Myocyte (in vitro differentiated cells): ENCODE measurements around the gene ERBB4. TPM values are rescaled to one million over a fixed set of nuclear protein-coding genes. Genes with fewer than 3 reads are reported as not detected.

ENCODE experiments used
- DNase-seq: peaks from one replicate; pipeline ENCODE4 v3.0.0-alpha.2; 2012; ENCODE audit warnings: low read depth
- total RNA-seq: library from RNA; depleted of rRNA; stranded (reverse); fragments of >200 nt; gene quantifications from 2 replicates; pipeline ENCODE4 v1.2.3, GENCODE V29; 2014

The ERBB4 gene
- total RNA-seq, 1 donor from 2014 or later = 0.16 TPM

DNA sequence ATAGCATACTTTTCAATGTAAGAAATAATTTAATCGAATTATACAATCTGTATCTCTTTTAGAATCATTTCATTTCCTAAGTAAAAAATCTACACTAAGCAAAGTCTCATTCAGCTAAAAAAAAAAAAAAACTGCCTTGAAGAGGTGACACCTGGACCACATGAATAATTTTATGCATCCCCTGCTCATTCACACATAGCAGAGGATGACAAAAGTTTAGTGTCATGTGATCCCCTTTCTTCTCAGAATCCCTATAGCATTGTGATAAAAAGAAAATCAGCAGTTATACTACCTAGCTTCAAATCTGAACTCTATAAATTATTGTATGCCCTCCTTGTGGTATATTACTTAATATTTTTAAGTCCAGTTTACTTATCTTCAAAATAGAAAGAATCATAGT is 603.8 kb downstream of the ERBB4 start:
- DNase-seq = no peak

DNA sequence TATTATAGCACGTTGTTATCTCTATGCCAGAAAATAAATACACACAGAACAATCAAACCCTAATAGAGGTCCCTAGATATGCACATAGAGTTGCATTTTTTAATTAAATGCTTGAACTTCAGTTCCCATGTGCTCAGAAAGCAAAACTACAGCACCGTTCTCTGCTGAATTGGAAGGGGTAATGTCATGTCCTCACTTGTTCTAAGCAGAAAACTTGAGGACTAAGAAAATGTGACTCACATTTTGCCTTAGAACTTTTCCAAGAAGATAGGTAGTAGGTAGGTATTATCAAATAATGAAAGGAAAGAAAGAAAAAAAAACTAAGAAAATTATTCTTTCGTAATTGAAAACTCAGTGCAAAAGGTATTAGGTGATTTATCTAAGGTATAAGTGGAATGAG is 607.3 kb downstream of the ERBB4 start:
- DNase-seq = no peak

DNA sequence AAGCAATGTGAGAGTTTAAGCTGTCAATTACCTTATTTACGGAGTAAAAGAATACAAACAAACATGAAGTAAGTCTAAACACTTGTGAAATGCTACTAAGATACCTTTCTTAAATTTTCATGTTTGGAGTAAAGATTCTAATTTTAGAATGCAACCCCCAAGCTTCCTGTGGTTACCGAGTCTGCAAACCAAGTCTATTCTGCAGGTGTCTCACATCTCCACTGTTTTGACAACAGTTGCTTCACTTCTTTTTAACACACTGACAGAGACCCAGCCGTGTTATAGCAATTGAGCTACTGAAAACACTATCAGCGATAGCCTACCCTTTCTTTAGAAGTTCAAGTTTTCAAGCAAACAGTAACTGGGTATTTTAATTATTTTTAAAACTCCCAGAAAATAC is 608.3 kb downstream of the ERBB4 start:
- DNase-seq = peak; percentile 11

DNA sequence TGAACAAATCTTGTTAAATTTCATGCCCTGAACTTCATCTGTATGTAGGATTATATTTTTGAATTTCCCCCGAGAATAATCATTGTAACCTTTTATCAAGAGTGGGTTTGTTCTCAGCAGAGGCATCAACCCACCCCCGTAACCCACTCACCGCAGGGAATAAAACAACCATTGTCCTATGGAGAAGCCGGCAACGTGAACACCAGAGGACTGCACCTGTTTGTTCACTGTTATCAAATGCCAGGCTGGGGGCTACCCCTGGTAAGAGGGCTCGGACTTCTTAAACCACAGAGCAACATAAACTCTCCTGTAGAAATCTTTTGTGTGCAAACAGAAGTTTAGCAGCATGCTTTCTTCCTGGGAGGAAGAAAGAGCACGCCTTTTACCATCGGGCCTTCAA is 610.4 kb downstream of the ERBB4 start:
- DNase-seq = no peak

GRCh38 chr2:211923019-211923418 is 615.6 kb downstream of the ERBB4 start:
- no peak for DNase-seq

- no peak for DNase-seq
These were observed 634.6 kb downstream of the ERBB4 start for GRCh38 chr2:211903961-211904360.

DNA sequence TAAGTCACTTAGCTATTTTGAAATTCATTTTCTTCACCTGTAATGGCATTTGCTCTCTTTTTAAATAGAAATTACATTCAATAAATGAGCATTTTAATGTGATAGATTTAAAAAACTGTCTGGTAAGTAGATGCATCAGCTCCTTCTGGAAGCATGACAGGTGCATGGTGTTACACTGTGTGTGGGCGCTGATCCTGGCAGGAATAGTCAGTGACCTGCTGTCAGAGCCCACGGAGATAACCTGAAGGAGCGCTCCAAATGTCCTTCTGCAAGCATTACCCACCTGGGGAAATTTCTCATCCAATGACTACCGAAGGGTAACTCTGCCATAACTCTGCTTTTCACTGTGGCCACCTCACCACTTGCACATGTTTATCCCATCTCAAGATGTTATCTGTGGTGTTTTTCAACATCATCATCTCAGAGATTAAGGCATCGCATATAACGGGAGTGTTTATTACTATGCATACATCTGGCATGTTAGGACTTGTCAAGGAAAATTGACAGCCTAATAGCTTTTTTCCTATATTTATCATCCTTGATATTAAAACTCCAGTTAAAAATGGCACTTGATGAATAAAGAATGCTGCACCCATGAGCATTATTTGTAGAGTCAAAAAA is 637.3 kb downstream of the ERBB4 start:
- peak; percentile 13 for DNase-seq

DNA sequence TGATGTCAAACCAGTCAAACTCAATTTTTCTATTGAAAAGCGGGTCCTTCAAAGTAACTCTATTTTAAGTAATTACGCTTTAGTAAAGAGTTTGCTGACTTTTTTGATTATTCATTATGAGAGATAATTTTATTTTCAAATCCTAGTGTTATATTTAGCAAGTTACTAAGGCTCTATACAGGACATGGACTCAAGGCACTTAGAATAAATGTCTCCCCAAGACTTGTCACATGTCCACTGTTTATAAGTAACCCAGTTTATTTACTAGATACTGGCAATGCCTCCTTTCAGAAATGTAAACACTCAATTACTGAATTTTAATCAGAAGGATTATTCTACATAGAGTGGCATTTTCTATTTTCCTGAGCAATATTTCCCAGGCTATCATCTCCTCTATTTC is 638.1 kb downstream of the ERBB4 start:
- peak; percentile 4 for DNase-seq

DNA sequence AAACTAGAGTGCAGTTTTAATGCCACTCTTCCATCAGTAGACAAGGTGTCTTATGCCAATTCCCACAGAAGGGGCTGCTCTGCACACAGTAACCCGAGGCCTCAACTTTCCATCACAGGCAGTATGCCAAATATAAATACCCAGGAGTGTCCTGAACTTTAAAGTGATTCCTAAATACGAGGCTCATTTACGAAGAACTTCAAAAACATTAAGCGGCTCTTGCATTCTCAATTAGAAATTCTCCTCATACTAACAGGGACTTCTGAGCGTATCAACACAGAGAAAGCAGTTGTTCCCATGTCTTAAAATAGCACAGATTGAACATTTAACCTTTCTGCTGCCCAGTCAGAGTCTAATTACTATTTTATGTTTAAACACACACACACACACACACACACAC is 638.6 kb downstream of the ERBB4 start:
- DNase-seq = peak; percentile 45

GRCh38 chr2:211898702-211899101 is 639.9 kb downstream of the ERBB4 start:
- DNase-seq = peak; percentile 3

DNA sequence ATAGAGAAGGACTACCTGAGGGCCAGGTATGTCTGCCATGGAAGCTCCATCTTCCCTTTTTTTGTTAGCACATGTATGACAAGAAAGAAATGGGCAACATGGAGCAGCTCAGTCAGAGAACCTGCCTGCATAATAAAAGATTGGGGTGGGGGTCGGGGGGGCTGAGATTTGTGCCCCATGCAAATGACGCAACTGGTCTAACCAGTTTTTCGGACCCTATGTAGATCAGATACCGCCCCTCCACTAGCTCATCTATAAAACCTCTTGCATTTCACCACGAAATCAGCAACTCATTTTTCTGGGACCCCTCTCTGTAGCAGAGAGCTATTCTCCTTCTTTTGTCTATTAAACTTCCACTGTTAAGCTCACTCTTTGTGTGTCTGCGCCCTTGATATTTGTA is 657.2 kb downstream of the ERBB4 start:
- DNase-seq = no peak

DNA sequence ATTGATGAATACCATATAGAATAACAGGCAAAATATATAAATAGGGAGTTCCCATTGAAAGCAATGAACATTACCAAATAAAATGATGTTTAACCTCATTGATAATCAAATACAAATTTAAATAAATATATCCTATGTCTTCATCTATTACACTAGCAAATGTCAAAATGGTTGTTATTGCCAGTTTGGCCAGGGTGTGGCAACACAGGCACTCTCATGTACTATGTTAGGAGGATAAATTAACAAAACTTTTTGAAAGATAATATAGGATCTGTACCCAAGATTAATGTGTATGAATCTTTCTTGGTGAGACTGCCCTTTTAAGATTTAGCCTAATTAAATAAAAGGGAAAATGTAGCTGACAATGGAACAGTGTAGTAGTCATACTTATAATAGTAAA is 659.3 kb downstream of the ERBB4 start:
- DNase-seq = peak; percentile 14

- DNase-seq = no peak
These were observed 661.5 kb downstream of the ERBB4 start for GRCh38 chr2:211877061-211877460.

DNA sequence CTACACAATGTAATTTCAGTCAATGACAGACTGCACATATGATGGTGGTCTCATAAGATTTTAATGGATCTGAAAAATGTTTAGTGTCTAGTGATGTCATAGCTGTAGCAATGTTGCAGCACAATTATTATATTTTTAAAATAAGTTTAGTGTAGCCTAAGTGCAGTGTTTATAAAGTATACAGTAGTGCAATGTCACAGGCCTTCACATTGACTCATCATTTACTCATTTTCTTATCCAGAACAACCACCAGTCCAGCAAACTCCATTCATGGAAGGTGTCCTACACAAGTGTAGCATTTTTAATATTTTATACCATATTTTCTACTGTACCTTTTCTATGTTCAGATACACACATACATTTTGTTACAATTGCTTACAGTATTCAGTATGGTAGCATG is 663.1 kb downstream of the ERBB4 start:
- DNase-seq = no peak

GRCh38 chr2:211868996-211869533 is 669.5 kb downstream of the ERBB4 start:
- DNase-seq = no peak

DNA sequence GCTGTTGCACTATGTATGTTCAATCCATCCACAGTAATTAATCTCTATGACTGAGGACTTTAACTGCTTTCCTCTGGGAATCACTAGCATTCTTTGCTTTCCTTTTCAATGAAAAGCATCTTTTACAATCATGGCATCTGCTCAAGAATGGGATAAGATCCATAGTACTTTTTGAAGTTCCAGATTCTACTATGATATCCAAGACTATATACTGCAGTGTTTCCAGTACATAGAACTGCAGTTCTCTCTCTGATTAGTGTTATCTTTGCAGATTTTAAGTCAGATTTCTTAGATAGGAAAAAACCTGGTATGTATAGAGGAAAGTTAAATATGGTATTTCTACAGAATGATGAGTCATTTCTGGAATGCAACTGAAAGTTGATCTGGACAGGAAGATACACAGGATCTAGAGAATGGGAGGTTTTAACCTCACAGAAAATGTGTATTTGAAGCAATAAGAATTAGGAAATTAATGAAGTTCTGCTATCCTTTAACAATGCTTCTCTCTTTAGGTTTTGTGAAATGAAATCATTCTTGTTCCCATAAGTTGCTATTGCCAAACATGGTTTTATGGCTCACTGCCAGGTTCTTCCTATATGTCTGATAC is 670.7 kb downstream of the ERBB4 start:
- no peak for DNase-seq

DNA sequence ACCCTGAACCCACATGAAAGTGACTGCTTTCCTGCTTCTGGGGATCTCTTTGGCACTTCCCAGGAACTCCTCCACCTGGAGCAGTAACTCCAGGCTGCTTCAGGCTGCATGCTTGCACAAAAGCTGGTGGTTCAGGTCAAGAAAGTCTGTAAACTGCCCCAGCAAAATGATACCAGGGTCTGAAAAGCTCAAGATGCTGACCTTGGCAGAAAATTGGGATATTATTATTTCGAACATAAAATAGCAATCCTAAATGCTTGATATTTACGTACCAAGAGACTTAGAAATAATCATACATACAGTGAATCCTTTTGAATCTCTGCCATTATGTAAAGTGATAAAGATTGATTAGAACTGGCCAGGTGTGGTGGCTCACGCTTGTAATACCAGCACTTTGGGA is 674.3 kb downstream of the ERBB4 start:
- DNase-seq = no peak

DNA sequence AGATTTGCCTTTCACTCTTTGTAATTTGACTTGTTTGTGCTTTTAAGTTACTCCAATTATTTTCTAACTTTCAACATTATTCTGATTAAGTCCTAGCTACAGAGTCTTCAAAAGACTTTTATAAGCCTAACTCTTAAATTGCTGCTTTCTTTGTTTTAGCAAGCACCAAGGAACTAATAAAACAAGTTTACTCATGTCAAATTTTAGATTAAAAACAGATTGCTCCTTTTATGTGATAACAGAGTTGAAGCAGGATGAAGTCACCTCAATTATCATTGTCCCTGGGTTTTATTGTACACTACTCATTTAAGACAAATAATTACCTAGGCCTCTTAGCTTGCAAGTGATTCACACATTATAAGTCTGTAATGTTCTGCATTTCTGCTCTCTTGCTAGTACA is 678.4 kb downstream of the ERBB4 start:
- no peak for DNase-seq

DNA sequence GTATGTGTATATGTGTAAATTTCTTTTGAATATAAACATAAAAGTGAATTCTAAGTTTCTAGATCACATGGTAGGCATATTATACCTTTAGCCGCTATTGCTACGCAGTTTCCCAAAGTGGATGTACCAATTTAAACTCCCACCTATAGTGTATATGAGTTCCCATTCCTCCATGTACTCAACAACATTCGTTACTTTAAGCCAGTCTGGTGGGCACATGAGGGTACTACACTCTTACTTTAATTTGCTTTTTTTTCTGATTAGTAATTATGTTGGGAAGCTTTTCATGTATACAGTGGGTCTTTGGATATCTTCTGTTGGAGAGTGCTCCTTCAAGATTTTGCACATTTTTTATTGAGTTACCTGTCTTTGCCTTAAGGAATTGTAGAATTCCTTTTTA is 683.8 kb downstream of the ERBB4 start:
- no peak for DNase-seq

GRCh38 chr2:211846714-211847113 is 691.9 kb downstream of the ERBB4 start:
- no peak for DNase-seq

GRCh38 chr2:211846036-211846400 is 692.6 kb downstream of the ERBB4 start:
- no peak for DNase-seq

DNA sequence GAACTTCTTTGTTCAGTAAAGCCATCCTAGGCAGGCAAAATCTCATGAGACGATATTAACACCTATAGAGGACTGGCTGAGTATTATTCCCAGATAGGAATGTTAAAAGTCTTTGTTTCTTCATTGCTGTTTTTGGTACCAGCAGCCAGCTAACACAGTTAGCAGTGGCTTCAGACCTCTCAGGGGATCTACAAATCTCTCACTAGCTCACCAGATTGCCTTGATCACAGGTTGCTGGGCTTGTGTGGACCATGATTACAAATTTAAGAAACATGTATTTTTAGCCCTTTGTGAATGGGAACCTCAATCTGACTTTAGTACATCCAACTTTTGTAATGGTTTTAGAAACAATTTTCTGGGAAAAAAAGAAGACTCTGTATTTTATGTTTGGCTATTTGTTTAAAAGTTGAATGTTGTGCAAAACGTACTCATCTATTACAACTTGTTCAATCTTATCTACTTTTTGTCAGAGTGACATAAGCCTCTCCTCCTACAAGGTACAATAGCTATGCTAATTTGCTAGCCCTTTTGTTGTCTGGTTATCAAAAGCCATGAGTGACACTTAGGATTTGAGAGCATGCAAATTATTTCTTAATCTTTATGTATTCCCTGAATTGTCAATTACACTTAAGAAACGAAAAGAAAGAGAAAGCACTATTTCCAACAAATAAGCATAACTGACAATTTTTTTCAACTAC is 693.1 kb downstream of the ERBB4 start:
- DNase-seq = no peak

- DNase-seq = no peak
These were observed 700.9 kb downstream of the ERBB4 start for GRCh38 chr2:211837706-211838105.
